ENCODE data around the gene CNTLN.

DNA sequence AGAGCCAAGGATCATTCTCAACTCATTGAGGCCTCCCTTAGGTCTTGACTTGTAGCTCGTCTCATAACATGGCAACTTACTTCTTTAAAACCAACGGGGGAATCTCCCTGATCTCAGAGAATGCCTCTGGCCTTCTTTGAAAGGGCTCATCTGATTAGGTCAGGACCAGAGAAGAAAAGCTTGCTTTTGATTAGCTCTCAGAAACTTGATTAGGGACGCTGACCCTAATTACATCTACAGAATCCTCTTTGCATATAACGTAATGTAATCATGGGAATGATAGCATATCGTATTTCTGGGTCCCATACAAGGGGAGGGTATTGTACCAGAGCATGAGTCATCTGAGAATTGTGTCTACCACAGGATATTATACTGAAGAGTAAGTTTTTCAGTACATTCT lies 318.9 kb downstream of the CNTLN start:
- no peak for TF ChIP-seq CTCF (IDR thresholded peaks at IDR 0.05)
- TF ChIP-seq EZH2 (IDR thresholded peaks at IDR 0.05; ENCODE audit: borderline replicate concordance, insufficient read depth, low read depth, low read length, poor library complexity, severe bottlenecking), result no peak
